ENCODE measurements around the gene MUS81.

DNA sequence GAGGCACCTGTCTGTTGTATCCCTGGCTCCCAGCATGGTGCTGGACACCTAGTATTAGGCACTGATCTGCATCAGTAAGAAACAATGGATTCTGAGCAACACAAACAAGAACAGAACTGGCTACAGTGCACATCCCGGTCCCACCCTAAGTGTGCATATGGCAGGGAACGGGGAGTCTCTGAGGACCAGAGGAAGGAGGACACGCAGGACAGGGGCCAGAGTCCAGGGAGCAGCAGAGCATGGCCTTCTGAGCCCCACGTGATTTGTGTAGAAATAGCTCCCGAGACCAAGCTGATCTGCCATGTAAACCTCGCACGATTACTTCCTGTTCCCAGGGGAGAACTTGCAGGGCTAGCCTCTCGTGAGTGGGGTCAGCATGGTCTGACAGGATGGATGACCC, 39.1 kb upstream of the MUS81 start:
- no peak for TF ChIP-seq ZBTB7A (CRISPR knock-in tag; IDR thresholded peaks at IDR 0.05)
- TF ChIP-seq ZNF138 (CRISPR knock-in tag; IDR thresholded peaks at IDR 0.05; ENCODE audit: low read depth), result no peak
- no peak for TF ChIP-seq ZNF383 (CRISPR knock-in tag; IDR thresholded peaks at IDR 0.05; ENCODE audit: borderline replicate concordance)
- no peak; the same call in 1 of the 2 replicates for TF ChIP-seq TARDBP (CRISPR knock-in tag; IDR thresholded peaks at IDR 0.05)
- no peak for TF ChIP-seq ZC3H4 (CRISPR knock-in tag; IDR thresholded peaks at IDR 0.05; ENCODE audit: borderline replicate concordance)
- no peak for TF ChIP-seq ARNTL (CRISPR knock-in tag; IDR thresholded peaks at IDR 0.05)
- TF ChIP-seq CBX5 (CRISPR knock-in tag; IDR thresholded peaks at IDR 0.05; ENCODE audit: borderline replicate concordance), result no peak
- TF ChIP-seq POLR2A (IDR thresholded peaks at IDR 0.05; ENCODE audit: insufficient read depth in 1 of 2, low read depth in 2 of 2, low read length in 2 of 2), result no peak
- no peak for TF ChIP-seq SP1 (IDR thresholded peaks at IDR 0.05)
- TF ChIP-seq SP1 (CRISPR knock-in tag; IDR thresholded peaks at IDR 0.05), result no peak
- TF ChIP-seq, protein P1, sequence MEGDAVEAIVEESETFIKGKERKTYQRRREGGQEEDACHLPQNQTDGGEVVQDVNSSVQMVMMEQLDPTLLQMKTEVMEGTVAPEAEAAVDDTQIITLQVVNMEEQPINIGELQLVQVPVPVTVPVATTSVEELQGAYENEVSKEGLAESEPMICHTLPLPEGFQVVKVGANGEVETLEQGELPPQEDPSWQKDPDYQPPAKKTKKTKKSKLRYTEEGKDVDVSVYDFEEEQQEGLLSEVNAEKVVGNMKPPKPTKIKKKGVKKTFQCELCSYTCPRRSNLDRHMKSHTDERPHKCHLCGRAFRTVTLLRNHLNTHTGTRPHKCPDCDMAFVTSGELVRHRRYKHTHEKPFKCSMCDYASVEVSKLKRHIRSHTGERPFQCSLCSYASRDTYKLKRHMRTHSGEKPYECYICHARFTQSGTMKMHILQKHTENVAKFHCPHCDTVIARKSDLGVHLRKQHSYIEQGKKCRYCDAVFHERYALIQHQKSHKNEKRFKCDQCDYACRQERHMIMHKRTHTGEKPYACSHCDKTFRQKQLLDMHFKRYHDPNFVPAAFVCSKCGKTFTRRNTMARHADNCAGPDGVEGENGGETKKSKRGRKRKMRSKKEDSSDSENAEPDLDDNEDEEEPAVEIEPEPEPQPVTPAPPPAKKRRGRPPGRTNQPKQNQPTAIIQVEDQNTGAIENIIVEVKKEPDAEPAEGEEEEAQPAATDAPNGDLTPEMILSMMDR (CRISPR knock-in tag; IDR thresholded peaks at IDR 0.05), result no peak; the same call in 1 of the 2 replicates
- TF ChIP-seq, protein P2, sequence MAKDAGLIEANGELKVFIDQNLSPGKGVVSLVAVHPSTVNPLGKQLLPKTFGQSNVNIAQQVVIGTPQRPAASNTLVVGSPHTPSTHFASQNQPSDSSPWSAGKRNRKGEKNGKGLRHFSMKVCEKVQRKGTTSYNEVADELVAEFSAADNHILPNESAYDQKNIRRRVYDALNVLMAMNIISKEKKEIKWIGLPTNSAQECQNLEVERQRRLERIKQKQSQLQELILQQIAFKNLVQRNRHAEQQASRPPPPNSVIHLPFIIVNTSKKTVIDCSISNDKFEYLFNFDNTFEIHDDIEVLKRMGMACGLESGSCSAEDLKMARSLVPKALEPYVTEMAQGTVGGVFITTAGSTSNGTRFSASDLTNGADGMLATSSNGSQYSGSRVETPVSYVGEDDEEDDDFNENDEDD (CRISPR knock-in tag; IDR thresholded peaks at IDR 0.05; ENCODE audit: borderline replicate concordance), result no peak
- TF ChIP-seq SMARCC2 (IDR thresholded peaks at IDR 0.05), result no peak
- TF ChIP-seq, protein P3, sequence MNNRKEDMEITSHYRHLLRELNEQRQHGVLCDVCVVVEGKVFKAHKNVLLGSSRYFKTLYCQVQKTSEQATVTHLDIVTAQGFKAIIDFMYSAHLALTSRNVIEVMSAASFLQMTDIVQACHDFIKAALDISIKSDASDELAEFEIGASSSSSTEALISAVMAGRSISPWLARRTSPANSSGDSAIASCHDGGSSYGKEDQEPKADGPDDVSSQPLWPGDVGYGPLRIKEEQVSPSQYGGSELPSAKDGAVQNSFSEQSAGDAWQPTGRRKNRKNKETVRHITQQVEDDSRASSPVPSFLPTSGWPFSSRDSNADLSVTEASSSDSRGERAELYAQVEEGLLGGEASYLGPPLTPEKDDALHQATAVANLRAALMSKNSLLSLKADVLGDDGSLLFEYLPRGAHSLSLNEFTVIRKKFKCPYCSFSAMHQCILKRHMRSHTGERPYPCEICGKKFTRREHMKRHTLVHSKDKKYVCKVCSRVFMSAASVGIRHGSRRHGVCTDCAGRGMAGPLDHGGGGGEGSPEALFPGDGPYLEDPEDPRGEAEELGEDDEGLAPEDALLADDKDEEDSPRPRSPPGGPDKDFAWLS (CRISPR knock-in tag; IDR thresholded peaks at IDR 0.05; ENCODE audit: borderline replicate concordance), result no peak
- TF ChIP-seq, protein P4, sequence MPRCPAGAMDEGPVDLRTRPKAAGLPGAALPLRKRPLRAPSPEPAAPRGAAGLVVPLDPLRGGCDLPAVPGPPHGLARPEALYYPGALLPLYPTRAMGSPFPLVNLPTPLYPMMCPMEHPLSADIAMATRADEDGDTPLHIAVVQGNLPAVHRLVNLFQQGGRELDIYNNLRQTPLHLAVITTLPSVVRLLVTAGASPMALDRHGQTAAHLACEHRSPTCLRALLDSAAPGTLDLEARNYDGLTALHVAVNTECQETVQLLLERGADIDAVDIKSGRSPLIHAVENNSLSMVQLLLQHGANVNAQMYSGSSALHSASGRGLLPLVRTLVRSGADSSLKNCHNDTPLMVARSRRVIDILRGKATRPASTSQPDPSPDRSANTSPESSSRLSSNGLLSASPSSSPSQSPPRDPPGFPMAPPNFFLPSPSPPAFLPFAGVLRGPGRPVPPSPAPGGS (CRISPR knock-in tag; IDR thresholded peaks at IDR 0.05), result no peak

Data from HepG2 (cell line).